NB4 (cell line): Measurements from ENCODE around the gene CIART.
A peak's percentile ranks its signal among the peaks of the same experiment; 100 is the strongest.

Source experiments
- CTCF ChIP-seq: IDR thresholded peaks from one replicate; pipeline ENCODE4 v1.5.1; 2012; ENCODE audit warnings: low read depth, low read length
- MAX ChIP-seq: IDR thresholded peaks from 2 replicates; pipeline ENCODE4 v1.6.1; 2011; ENCODE audit warnings: low read depth, low read length
- MYC ChIP-seq: IDR thresholded peaks from 2 replicates; pipeline ENCODE4 v1.6.1; 2011; ENCODE audit warnings: low read depth, low read length
- POLR2A ChIP-seq: IDR thresholded peaks from 2 replicates; pipeline ENCODE4 v1.6.1; 2011; ENCODE audit warnings: mild to moderate bottlenecking; ENCODE audit not compliant: insufficient read length; ENCODE audit errors: extremely low read depth

DNA sequence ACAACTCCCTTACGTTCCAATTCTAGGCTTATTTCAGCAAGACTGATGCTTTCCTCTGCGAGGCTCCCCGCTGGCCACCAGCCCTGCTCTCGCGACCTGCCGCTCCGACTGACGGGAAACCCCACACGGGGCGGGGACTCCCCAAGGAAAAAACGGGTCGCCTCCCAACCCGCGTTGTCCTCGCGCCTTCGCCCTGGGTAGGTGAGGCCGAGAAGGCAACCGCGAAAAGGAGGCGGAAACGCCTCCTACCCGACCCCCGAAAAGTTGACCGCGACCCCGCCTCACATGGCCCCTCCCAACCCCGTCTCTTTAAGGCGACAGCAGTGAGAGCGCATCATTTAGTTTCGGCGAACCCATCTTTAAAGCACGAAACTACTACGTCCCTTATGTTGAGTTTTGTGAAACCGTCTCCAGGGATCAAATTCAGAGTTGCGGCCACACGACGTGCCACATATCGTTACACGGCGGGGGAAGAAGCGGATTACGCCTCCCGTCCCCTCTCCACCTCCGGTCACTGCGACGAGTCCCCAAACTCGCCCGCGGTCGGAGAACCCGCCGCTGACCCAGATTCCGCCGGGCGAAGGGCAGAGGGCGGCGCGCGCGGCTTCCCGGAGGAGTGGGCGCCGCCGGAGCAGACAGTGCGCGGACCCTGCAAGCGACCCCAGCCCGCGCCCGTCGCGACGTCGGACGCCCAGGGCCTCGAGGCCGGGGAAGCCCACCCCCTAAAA, 47.6 kb upstream of the CIART start:
- TF ChIP-seq CTCF (no peak), MAX (peak; percentile 67), POLR2A (peak; percentile 78), MYC (peak; percentile 50)
